Smooth muscle cell of trachea (primary cell): ENCODE measurements around the gene ZNF628. TPM values are rescaled to one million over a fixed set of nuclear protein-coding genes. Genes with fewer than 3 reads are reported as not detected.

Source experiments
- total RNA-seq: library from RNA; depleted of rRNA; stranded (reverse); fragments of >200 nt; gene quantifications from 2 replicates; pipeline ENCODE4 v1.2.1, GENCODE V29; 2014

The ZNF628 gene
- total RNA-seq: 1.6 and 3.3 TPM in 2 replicates

DNA sequence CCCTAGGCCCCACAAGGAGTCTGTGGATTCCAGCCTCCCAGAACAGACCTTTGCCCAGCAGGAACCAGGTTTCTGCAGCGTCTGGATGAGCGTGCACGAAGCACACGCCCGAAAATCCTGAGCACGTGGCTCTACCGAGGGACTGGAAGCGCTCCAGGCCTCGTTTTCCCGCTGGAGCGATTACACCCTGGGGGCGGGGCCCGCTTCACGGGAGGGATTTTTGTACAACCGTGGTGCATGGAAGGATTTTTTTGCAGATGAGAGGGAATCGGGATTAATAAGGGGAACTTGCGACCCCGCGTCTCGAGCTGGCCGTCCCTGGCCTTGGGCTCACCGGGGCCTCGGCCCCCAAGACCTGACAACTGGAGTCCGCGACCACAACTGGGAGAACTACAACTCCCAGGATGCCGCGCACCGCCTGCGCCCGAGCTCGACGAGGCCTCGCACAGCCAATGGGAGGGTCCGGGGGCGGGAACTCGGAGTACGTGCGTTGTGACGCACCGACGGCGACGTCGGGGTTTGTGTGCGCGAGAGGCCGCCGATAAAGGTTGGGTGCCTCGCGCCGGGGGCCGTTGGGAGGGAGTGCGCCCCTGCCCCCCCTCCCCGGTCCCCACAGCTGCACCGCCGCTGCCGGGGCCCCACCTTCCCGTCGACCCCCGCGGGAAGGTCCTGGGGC, at the start of gene ZNF628:
TSS of gene ZNF628 (plus strand) at position 518 of the 676 bp plus-strand sequence. CDS start 3,294 bp downstream, outside the sequence.

DNA sequence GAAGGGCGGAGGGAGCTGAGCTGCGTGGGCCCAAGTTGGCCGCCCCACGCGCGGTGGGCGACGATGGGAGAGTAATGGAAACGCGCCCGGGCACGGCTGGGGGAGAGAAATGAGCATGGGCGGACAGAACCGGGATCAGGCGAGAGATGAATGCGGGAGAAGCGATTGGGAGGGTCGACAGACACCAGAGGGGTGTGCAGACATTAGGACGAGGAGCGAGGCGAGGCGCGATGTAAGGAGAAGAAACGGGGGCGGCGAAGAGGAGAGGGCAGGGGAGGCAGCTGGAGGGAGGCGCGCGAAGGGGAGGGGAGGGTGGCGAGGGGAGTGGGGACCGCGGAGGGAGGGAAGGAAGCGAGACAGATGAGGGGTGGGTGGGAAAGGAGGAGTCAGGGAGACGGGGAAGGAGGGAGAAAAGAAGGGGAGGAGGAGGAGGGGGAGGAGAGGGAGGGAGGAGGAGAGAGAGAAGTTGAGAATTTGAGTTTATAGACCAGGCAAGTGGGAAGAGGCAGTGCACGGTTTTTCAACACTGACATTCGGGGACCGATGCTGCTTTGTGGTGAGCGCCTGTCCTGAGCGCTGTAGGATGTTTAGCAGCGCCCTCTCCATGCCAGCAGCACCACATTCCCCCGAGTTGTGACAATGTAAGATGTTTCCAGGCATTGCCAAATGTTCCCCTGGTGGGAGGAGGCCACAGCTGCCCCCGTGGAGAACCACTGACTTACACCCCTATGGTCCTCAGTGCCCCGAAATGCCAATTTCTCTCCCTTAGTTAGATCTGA, 33.2 kb upstream of the ZNF628 start, which contains the start of gene SHISA7:
TSS of gene SHISA7 (minus strand) at position 256 of the 779 bp plus-strand sequence. CDS start 437 bp downstream, outside the sequence.

DNA sequence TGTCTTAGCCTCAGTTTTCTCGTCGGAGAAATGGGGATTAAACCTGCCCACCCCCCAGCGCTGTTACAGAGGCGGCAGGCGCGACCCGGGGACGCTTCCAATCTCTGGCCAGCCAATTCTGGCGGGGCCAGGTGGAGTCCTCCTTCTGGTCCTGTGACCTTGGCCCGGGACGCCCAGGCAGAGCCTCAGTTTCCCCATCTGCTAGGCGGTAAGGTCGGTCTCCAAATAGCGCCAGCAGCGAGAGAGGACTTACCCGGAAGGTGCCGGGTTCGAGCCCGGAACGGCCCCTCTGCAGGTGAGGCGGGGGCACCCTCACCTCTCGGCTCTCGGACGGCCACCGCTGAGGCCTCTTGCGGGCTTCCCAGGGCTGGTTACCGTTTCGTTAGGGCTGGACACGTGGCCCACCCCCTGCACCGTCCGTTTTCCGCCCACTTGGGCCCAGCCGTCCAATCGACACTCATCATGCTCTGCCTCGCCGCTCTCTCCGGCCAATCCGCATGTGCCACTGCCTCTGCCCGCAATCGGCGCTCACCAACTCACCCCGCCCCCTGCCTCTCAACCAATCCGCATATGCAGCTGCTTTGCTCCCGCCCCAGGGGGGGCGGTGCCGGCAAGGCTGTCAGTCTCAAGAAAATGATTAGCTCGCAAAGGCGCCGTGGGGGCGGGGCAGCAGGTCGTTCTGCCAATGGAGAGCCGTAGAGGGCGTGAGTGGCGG, 15.0 kb upstream of the ZNF628 start, which contains the start of gene ISOC2:
TSS of gene ISOC2 (minus strand) at position 384 of the 715 bp plus-strand sequence. CDS start 5,156 bp downstream, outside the sequence.

DNA sequence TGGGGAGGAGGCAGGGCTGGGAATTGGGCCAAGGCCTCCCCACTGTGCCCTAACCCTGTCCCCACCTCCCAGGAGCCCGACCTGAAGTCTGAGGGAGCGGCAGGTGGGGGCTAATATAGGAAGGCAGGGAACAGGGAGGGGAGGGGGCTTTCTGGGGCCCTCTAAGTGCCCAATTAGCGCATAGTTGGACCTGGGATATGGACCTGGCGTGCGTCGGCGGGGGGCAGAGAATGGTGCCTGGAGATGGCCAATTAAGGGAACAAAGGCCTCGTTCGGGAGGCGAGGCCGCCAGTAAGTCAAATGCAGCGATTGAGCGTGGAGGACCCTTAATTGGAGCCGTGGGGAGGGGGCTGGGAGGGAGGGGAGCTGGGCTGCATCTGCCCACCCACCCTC, 11.8 kb upstream of the ZNF628 start, which contains the start of gene C19orf85:
TSS of gene C19orf85 (minus strand) at position 90 of the 393 bp plus-strand sequence. CDS start 197 bp downstream, outside the sequence.

DNA sequence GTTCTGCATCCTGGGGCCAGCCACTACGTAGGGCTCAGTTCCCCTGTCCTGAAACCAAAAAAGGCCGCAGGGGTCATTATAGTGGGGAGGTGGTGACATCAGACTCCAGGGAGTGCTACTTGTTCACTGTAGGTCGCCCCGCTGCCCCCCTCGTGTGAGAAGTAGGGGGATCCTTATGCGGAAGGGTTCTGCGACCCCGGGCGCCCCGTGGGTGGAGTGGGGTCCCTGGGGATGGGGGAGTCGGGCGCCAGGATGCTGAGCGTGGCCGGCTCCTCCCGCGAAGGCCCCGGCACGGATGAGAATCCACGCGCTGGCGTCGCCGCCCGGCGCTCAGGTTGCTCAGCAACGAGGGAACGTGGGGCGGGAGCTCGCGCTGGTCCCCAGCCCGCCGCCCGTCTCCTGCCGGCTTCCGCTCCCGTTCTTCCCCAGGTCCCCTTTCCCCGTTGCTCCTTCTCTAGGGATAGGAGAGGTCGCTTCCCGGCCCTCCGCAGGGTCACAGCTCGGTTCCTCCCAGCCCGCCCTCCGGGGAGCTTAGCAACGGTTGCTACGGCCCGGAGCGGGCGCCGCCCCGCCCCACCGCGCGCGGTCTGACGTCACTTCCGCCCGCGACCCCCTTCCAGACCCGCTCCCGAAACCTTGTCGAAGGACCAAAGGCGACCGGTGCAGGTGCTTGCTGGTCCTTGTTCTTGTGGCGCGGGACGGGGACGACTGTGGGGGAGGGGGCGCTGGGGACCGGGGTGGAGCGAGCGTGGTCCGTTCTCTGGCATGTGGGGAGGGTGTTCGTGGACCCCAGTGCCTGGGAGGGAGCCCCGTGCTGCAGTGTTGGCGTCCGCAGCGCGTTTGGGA, 8.4 kb downstream of the ZNF628 start, which contains the start of gene NAT14:
TSS of gene NAT14 (plus strand) at position 596 of the 846 bp plus-strand sequence. CDS start 521 bp downstream, outside the sequence.

DNA sequence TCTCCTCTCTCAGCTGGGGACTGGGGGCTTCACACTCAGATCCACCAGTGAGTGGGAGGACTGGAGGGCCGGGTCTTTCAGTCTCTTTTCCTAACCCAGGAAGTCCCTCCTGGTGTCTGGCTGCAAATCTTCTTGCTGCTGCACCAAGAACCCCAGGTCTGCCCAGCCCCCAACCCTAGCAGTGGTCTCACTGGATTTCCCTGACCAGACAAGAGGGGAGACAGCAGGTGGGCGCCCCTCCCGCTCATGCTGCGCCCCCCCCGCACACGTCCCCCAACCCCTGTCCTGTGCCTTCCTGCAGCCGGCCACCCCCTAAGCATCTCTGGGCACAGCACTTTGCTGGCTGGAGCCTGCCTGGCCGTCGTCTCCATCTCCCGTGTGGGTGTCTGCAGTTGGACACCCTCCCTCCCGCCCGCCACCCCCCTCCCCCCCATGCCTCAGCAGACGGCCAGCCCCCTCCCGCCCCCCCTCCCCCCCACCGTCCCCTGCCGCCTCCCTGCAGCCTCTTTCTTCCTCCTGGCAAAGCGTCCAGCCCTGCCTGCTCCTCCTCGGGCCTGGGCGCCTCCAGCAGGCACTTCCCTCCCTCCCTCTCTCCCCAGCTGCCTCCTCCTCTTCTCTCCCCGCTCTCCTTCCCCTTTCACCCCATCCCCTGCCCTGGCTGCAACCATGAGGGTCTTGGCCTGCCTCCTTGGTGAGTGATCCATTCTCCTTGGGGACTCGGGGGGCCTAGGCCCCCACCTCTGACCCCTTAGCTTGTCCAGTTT, 11.7 kb downstream of the ZNF628 start, which contains the start of gene SSC5D:
TSS of gene SSC5D (plus strand) at position 513 of the 764 bp plus-strand sequence. CDS start at position 667, 154 bp downstream.

Other genes starting within 250 kb of the ZNF628 start
- gene TMEM86B, start 247.9 kb upstream of the ZNF628 start, total RNA-seq: 2.2 and 2.3 TPM in 2 replicates
- gene PPP6R1, start 217.6 kb upstream of the ZNF628 start, total RNA-seq: 33.6 and 48.0 TPM in 2 replicates
- 28.8 and 39.3 TPM in 2 replicates for gene HSPBP1, start 196.5 kb upstream of the ZNF628 start, total RNA-seq
- 4.0 and 5.2 TPM in 2 replicates for gene BRSK1, start 192.6 kb upstream of the ZNF628 start, total RNA-seq
- not detected in 2 replicates for gene TMEM150B, start 151.3 kb upstream of the ZNF628 start, total RNA-seq
- gene KMT5C, start 136.7 kb upstream of the ZNF628 start, total RNA-seq: 9.0 and 10.1 TPM in 2 replicates
- gene COX6B2, start 121.9 kb upstream of the ZNF628 start, total RNA-seq: not detected in 2 replicates
- not detected in 2 replicates for gene GARIN5B, start 113.4 kb upstream of the ZNF628 start, total RNA-seq
- gene IL11, start 106.2 kb upstream of the ZNF628 start, total RNA-seq: 2.6 and 3.6 TPM in 2 replicates
- not detected in 2 replicates for gene TMEM190, start 99.8 kb upstream of the ZNF628 start, total RNA-seq
- gene TMEM238, start 92.3 kb upstream of the ZNF628 start, total RNA-seq: 0.58 and 0.83 TPM in 2 replicates
- gene RPL28, start 90.7 kb upstream of the ZNF628 start, total RNA-seq: 190 and 286 TPM in 2 replicates
- 53.1 and 144 TPM in 2 replicates for gene UBE2S, start 68.8 kb upstream of the ZNF628 start, total RNA-seq
- gene SHISA7, start 33.3 kb upstream of the ZNF628 start, total RNA-seq: under 0.01 TPM in 1 of 2 replicates, not detected in the other
- 51.3 TPM in 2 replicates for gene ISOC2, start 15.0 kb upstream of the ZNF628 start, total RNA-seq
- gene C19orf85, start 11.9 kb upstream of the ZNF628 start, total RNA-seq: not detected in 2 replicates
- 18.7 and 20.8 TPM in 2 replicates for gene NAT14, start 8.6 kb downstream of the ZNF628 start, total RNA-seq
- gene SSC5D, start 11.8 kb downstream of the ZNF628 start, total RNA-seq: 14.4 and 47.6 TPM in 2 replicates
- gene SBK2, start 60.5 kb downstream of the ZNF628 start, total RNA-seq: 0.17 TPM in 1 of 2 replicates, not detected in the other
- gene SBK3, start 68.9 kb downstream of the ZNF628 start, total RNA-seq: 0.44 TPM in 1 of 2 replicates, not detected in the other
- gene ZNF579, start 104.2 kb downstream of the ZNF628 start, total RNA-seq: 5.2 and 9.3 TPM in 2 replicates
- gene FIZ1, start 122.9 kb downstream of the ZNF628 start, total RNA-seq: 3.8 and 5.2 TPM in 2 replicates
- 8.9 and 21.0 TPM in 2 replicates for gene ZNF524, start 123.7 kb downstream of the ZNF628 start, total RNA-seq
- gene ZNF865, start 129.0 kb downstream of the ZNF628 start, total RNA-seq: 3.5 and 3.9 TPM in 2 replicates
- gene ZNF784, start 147.9 kb downstream of the ZNF628 start, total RNA-seq: 4.7 and 4.8 TPM in 2 replicates
- 4.2 and 6.3 TPM in 2 replicates for gene ZNF580, start 164.4 kb downstream of the ZNF628 start, total RNA-seq
- 17.2 and 31.8 TPM in 2 replicates for gene ZNF581, start 167.0 kb downstream of the ZNF628 start, total RNA-seq
- 12.8 and 13.4 TPM in 2 replicates for gene CCDC106, start 171.6 kb downstream of the ZNF628 start, total RNA-seq
- gene U2AF2, start 178.4 kb downstream of the ZNF628 start, total RNA-seq: 100 and 116 TPM in 2 replicates
- 83.7 and 153 TPM in 2 replicates for gene EPN1, start 198.6 kb downstream of the ZNF628 start, total RNA-seq